Stimulated activated naive CD4-positive, alpha-beta T cell (primary cell): ENCODE measurements around the gene PSMC2.
"Not testable (repeated sequence)": the region's sequence is repeated elsewhere in the genome, so short reads cannot be mapped to it uniquely, and the experiment has no call there.

Experiments
- DNase-seq, 6 experiments: peaks; one replicate each; lab custom pipeline; 2025; lab: John Stamatoyannopoulos, UW

Gene PSMC2

GRCh38 chr7:103379270-103379975 is 32.0 kb downstream of the PSMC2 start:
- DNase-seq: no peak

DNA sequence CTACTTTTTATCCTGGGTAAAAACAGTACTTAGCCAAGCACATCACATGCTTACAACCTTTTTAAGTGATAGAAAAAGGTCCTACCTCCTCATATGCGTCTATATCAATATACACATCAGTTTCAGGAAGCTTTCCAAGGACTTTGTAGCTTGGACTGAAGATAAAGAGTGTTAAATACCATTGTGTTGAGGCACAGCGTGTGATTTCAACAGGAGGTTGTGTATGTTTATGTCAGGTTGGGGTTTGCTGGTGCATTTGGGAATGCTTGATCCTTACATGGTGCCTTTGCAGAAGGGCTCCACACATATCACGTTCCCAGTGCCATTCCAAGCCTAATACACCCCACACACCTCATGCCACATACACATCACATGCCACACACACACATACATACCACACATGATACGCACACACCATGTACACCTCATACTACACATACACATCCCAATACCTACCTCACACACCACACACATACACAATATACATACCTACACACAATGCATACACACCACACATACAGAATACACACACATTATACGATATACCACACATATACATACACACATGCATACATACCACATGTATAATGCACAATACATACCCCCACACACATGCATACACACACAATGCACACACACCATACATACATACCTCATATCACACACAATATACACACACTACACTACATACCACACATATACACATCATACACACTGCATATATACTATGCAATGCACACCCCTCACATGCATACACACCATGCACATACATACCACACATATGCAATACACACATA is 33.1 kb downstream of the PSMC2 start:
- no peak for DNase-seq

DNA sequence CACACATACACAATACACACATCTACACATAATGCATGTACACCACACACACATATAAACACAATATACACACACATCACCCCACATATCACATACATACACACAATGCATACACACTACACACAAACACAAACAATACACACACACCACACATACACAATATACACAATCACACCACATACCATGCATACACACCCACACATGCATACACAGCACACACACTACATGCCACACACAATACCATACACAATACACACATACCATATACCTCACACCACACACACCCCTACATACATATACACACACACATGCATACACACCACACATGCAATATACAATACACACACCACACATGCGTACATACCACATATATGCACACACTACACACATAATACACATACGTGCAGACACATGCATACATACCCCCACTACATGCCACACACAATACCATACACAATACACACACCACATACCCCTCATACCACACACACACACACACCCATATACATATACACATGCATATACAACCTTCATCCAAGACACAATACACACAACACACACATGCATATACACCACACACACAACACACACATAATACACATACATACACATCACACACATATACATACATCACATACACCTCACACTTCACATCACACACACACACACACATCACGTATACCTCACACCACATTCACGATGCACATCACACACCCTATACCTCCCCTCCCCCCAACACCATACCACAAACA is 34.0 kb downstream of the PSMC2 start:
- DNase-seq: no peak

DNA sequence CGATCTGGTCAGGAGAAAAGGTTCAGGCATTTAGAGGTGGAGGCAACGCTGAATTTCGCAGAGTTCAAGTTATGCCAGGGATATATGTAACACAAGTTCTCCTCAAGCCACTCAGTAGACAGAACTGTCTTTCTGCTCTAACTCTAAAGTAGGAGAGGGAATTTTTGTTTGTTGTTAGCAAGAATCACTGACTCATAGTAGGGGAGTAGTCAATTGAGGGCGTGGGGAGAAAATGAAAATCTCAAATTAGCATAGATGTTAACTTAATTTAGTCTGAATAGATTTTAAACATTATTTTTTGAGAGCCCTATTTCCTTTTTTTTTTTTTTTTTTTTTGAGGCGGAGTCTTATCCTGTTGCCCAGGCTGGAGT is 34.6 kb downstream of the PSMC2 start:
- DNase-seq: no peak

GRCh38 chr7:103387242-103387641 is 39.8 kb downstream of the PSMC2 start:
- no peak for DNase-seq

DNA sequence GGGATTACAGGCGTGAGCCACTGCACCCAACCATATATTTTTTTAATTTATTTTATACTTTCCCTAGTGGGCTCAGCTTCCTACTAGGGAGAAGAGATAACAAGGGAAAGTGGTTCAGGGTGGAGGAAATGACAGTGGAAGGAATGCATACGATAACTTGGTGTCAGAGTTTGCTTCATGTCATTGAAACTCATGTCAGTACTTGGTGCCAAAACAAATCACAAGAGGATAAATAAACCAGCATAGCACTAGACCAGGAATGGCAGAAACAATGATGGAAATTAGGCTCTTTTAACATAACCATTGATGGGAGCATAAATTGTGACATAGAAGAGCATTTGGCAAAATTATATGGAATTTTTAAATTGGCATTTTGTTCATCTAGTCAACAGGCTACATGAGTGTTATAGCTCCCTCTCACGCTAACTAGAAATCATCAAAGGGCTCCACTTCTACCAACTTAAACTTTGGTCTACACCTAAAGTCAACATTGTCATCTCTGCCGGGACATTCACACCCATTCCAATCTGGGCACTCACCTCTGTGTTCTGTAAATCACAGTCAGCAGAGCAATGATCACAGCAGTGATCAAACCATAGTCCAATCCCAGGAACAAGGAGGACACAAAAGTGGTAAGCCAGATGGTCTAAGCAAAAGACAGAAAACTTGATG is 41.2 kb downstream of the PSMC2 start:
- DNase-seq: no peak

DNA sequence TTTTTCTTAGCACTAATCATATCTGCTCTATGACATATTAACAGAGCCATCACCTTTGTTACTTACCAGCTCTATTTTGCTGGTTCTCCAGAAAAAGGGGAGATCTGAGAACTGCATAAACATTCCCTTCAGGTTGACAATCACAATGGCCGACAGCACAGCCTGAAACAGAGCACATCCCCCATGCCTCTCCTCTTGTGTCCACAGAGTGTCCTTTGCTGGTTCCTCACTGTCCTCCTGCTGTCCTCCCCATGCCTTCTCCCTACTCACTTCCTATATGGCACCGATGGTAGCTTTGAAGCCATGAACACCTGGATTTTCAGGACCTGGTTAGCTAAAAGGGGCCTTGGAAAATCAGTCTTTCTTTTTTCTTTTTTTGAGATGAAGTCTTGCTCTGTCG is 41.8 kb downstream of the PSMC2 start:
- DNase-seq: no peak

DNA sequence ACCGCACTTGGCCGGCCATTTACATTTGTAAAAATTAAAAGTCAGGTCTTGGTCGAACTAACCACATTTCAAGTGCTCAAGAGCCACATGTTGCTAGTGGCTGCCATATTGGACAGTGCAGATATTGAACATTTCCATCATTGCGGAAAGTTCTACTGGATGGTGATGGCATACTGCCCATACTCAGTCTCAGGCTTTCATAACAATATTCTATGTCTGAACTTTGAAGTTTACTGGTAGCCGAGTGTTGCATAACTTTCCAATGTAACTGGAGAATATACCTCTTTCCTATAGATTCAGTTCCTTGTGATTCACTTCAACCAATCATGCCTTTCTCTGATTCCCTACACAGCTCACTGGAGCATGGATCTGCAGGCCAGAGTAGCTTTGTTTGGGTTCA is 43.7 kb downstream of the PSMC2 start:
- DNase-seq: no peak

GRCh38 chr7:103391976-103392375 is 44.5 kb downstream of the PSMC2 start:
- DNase-seq: no peak

DNA sequence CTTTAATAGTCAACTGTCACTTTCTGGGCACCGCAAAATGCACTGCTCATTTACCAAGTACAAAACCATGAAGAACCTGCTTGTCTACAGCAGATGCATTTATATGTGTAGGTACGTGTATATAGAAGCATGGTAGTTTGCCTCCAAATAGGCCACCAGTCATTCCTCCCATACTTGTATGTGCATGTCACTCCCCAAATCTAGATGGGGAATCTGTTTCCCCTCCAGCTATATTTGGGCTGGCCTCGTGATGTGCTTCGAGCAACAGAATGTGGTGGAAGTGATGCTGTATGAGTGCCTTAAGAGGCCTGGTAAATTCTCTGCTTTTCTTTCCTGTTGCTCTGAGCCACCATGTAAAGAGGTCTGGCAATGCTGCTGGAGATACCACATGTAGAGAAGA is 47.1 kb downstream of the PSMC2 start:
- no peak for DNase-seq

GRCh38 chr7:103395071-103395470 is 47.6 kb downstream of the PSMC2 start:
- DNase-seq: no peak

GRCh38 chr7:103396471-103396870 is 49.0 kb downstream of the PSMC2 start:
- DNase-seq: no peak

- no peak for DNase-seq
Observed at GRCh38 chr7:103398483-103399127, 51.2 kb downstream of the PSMC2 start.

DNA sequence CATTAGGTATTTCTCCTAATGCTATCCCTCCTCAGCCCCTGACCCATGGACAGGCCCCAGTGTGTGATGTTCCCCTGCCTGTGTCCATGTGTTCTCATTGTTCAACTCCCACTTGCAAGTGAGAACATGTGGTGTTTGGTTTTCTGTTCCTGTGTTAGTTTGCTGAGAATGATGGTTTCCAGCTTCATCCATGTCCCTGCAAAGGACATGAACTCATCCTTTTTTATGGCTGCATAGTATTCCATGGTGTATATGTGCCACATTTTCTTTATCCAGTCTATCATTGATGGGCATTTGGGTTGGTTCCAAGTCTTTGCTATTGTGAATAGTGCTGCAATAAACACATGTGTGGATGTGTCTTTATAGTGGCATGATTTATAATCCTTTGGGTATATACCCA is 52.2 kb downstream of the PSMC2 start:
- DNase-seq: not testable (repeated sequence)

DNA sequence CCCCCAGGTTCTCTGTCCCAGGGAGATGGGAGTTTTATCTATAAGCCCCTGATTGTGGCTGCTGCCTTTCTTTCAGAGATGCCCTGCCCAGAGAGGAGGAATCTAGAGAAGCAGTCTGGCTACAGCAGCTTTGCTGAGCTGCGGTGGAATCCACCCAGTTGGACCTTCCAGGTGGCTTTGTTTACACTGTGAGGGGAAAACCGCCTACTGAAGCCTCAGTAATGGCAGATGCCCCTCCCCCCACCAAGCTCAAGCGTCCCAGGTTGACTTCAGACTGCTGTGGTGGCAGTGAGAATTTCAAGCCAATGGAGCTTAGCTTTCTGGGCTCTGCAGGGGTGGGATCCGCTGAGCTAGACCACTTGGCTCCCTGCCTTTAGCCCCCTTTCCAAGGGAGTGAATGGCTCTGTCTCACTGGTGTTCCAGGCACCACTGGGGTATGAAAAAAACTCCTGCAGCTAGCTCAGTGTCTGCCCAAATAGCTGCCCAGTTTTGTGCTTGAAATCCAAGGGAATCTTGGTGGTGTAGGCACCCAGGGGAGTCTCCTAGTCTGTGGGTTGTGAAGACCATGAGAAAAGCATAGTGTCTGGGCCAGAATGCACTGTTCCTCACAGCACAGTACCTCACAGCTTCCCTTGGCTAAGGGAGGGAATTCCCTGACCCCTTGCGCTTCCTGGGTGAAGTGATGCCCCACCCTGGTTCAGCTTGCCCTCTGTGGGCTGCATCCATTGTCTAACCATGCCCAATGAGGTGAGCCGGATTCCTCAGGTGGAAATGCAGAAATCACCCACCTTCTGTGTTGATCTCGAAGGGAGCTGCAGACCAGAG is 58.6 kb downstream of the PSMC2 start:
- DNase-seq: not testable (repeated sequence)

DNA sequence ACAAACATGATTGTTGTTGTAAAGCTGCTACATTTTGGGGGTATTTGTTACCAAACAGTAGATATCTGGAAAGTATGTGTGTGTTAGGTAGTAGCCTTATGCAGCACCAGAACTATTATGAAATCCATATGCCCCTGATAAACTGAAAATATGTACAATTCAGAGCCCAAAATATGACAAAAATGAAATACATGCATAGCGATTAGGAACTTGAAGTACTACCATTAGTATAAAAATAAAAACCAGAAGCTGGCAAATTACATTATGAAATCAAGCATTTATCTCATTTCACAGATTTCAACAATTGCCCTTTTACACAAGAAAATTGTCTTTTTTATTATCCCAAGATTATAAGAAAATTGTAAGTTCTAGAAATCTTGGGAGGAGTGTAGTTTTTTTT is 64.7 kb downstream of the PSMC2 start:
- DNase-seq: no peak

GRCh38 chr7:103413407-103413806 is 66.0 kb downstream of the PSMC2 start:
- no peak for DNase-seq

GRCh38 chr7:103418241-103418640 is 70.8 kb downstream of the PSMC2 start:
- DNase-seq: no peak
